Keratinocyte (primary cell): Measurements from ENCODE around the gene CCDC74A.

Experiments
- EZH2 ChIP-seq: IDR thresholded peaks from one replicate; pipeline ENCODE4 v1.6.1; 2012; ENCODE audit warnings: inconsistent platforms, mild to moderate bottlenecking, low read length, moderate library complexity
- TF ChIP-seq, protein P1 (sequence below), 3 experiments: IDR thresholded peaks in 1 of 3; conservative IDR thresholded peaks in 1 of 3; optimal IDR thresholded peaks in 1 of 3; 2 replicates in 2 of 3; 3 replicates in 1 of 3; pipeline versions ENCODE3 to v1.5.1; 2011; ENCODE audit warnings: low read length in 3 of 3, mild to moderate bottlenecking in 3 of 3, moderate library complexity in 2 of 3, control low read depth in 1 of 3, inconsistent platforms in 1 of 3; ENCODE audit not compliant: insufficient read depth in 2 of 3; ENCODE audit errors: extremely low read depth in 1 of 3

DNA sequence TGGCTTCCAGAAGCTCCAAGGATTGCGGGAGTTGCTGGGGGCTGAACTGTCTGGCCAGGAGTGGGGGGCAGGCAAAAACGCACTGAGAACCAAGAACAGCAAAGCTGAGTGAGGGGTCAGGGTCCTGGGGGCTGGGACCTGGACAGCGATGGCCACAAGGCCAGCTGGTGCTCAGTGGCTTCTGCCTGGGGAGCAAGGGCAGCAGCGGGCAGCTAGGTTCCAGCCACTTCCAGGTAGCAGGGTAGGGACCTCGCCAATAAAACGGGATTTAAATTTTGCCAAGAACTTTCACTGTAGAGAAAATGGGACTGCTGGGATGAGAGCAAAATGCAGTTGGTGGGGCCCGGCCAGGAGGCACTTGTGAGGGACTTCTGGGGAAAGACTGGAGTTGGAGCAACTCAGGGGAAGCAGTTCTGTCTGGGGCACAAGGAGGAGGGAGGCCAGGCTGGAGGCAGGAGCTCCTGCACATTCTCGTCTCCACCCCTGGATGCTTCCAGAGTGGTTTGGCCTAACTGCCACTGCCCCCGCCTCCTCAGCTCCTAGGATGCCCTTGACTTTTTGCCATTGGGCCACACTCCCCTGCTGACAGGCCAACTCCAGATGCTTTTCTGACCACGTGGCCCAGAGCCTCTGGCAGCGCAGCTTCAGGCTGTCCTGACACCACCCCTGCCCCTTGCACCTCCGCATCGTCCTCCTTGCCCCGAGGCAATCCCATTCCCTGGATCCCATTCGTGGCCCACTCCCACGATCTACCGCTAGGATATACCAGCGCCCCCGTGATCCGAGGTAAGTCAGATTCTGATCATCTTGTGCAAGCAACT, 5.5 kb upstream of the CCDC74A start:
- TF ChIP-seq, protein P1, sequence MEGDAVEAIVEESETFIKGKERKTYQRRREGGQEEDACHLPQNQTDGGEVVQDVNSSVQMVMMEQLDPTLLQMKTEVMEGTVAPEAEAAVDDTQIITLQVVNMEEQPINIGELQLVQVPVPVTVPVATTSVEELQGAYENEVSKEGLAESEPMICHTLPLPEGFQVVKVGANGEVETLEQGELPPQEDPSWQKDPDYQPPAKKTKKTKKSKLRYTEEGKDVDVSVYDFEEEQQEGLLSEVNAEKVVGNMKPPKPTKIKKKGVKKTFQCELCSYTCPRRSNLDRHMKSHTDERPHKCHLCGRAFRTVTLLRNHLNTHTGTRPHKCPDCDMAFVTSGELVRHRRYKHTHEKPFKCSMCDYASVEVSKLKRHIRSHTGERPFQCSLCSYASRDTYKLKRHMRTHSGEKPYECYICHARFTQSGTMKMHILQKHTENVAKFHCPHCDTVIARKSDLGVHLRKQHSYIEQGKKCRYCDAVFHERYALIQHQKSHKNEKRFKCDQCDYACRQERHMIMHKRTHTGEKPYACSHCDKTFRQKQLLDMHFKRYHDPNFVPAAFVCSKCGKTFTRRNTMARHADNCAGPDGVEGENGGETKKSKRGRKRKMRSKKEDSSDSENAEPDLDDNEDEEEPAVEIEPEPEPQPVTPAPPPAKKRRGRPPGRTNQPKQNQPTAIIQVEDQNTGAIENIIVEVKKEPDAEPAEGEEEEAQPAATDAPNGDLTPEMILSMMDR (optimal IDR thresholded peaks at IDR 0.05 in 1 of 3, IDR thresholded peaks at IDR 0.05 in 1 of 3, conservative IDR thresholded peaks at IDR 0.05 in 1 of 3; ENCODE audit: extremely low read depth in 1 of 3, insufficient read depth in 2 of 3, low read length in 3 of 3), result no peak
- no peak for TF ChIP-seq EZH2
